ENCODE results near the gene FGF14.

Gene FGF14

DNA sequence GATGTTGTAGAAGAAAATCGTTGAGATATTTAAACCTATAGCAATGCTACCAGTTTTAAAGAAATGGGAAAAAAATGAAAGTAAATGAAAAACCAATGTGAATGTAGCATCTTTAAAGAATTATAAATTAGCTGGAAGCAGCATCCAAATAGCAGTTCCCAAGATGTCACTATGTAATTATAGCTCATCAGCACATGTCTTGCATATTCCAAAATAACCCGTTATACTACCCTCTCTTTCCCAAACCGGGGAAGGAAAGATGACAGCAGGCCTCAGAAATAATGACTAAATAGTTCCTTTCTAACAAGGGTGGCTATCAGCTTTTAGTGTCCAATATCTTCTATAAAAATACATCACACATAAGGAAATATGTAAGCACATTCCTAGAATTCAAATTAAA lies 140.5 kb downstream of the FGF14 start (continued):
- TF ChIP-seq, protein P1, sequence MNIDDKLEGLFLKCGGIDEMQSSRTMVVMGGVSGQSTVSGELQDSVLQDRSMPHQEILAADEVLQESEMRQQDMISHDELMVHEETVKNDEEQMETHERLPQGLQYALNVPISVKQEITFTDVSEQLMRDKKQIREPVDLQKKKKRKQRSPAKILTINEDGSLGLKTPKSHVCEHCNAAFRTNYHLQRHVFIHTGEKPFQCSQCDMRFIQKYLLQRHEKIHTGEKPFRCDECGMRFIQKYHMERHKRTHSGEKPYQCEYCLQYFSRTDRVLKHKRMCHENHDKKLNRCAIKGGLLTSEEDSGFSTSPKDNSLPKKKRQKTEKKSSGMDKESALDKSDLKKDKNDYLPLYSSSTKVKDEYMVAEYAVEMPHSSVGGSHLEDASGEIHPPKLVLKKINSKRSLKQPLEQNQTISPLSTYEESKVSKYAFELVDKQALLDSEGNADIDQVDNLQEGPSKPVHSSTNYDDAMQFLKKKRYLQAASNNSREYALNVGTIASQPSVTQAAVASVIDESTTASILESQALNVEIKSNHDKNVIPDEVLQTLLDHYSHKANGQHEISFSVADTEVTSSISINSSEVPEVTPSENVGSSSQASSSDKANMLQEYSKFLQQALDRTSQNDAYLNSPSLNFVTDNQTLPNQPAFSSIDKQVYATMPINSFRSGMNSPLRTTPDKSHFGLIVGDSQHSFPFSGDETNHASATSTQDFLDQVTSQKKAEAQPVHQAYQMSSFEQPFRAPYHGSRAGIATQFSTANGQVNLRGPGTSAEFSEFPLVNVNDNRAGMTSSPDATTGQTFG (tag by site-specific recombination; IDR thresholded peaks at IDR 0.05; ENCODE audit: borderline replicate concordance): no peak
- TF ChIP-seq OSR2 (tag by site-specific recombination; IDR thresholded peaks at IDR 0.05): no peak
- TF ChIP-seq ZNF335 (tag by site-specific recombination; conservative IDR thresholded peaks at IDR 0.05): no peak
- TF ChIP-seq ZNF658 (tag by site-specific recombination; IDR thresholded peaks at IDR 0.05): no peak
- TF ChIP-seq, protein P2, sequence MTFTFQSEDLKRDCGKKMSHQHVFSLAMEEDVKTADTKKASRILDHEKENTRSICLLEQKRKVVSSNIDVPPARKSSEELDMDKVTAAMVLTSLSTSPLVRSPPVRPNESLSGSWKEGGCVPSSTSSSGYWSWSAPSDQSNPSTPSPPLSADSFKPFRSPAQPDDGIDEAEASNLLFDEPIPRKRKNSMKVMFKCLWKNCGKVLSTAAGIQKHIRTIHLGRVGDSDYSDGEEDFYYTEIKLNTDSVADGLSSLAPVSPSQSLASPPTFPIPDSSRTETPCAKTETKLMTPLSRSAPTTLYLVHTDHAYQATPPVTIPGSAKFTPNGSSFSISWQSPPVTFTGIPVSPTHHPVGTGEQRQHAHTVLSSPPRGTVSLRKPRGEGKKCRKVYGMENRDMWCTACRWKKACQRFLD (tag by site-specific recombination; IDR thresholded peaks at IDR 0.05): no peak
- TF ChIP-seq OVOL3 (tag by site-specific recombination; IDR thresholded peaks at IDR 0.05): no peak
- no peak for TF ChIP-seq ZSCAN16 (tag by site-specific recombination; IDR thresholded peaks at IDR 0.05)
- TF ChIP-seq, protein P3, sequence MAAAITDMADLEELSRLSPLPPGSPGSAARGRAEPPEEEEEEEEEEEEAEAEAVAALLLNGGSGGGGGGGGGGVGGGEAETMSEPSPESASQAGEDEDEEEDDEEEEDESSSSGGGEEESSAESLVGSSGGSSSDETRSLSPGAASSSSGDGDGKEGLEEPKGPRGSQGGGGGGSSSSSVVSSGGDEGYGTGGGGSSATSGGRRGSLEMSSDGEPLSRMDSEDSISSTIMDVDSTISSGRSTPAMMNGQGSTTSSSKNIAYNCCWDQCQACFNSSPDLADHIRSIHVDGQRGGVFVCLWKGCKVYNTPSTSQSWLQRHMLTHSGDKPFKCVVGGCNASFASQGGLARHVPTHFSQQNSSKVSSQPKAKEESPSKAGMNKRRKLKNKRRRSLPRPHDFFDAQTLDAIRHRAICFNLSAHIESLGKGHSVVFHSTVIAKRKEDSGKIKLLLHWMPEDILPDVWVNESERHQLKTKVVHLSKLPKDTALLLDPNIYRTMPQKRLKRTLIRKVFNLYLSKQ (tag by site-specific recombination; IDR thresholded peaks at IDR 0.05; ENCODE audit: borderline replicate concordance): no peak
- no peak for TF ChIP-seq ZNF184 (tag by site-specific recombination; IDR thresholded peaks at IDR 0.05)
- TF ChIP-seq, protein P4, sequence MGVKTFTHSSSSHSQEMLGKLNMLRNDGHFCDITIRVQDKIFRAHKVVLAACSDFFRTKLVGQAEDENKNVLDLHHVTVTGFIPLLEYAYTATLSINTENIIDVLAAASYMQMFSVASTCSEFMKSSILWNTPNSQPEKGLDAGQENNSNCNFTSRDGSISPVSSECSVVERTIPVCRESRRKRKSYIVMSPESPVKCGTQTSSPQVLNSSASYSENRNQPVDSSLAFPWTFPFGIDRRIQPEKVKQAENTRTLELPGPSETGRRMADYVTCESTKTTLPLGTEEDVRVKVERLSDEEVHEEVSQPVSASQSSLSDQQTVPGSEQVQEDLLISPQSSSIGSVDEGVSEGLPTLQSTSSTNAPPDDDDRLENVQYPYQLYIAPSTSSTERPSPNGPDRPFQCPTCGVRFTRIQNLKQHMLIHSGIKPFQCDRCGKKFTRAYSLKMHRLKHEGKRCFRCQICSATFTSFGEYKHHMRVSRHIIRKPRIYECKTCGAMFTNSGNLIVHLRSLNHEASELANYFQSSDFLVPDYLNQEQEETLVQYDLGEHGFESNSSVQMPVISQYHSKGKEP (tag by site-specific recombination; IDR thresholded peaks at IDR 0.05): no peak
- no peak for TF ChIP-seq ZNF404 (tag by site-specific recombination; IDR thresholded peaks at IDR 0.05)

DNA sequence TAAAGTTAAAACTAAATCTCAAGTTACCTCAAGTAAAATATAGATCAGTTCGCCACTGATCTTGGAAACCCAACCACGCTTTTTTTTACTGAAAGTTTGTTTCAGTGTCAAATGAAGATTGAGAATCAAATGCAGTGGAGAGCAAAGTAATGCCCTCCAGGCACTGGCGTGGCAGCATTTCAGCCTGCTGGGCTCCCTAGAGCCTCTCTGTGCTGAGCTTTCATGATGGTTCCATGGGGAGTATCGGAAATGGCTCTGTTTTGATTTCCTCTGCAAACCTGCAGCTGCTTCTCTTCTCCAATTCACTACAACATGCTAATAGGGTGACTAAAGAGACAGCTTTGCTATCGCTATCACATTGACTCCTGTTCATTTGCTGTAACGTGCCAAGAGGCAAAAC lies 141.6 kb downstream of the FGF14 start:
- H3K27ac ChIP-seq (ENCODE audit: extremely low read depth, low read depth, low read length): no peak overlapping the region
- H3K36me3 ChIP-seq (ENCODE audit: control insufficient read depth in 2 of 2, insufficient read depth in 1 of 2, low read length in 2 of 2): no peaks in the 10 kb centered on the region
- TF ChIP-seq ZBTB20 (tag by site-specific recombination; IDR thresholded peaks at IDR 0.05): no peak
- TF ChIP-seq SP7 (tag by site-specific recombination; IDR thresholded peaks at IDR 0.05): no peak
- H3K4me1 ChIP-seq (ENCODE audit: control insufficient read depth, insufficient read depth, low read length): no peaks in the 10 kb centered on the region
- no peak overlapping the region for H3K4me3 ChIP-seq (ENCODE audit: low read depth, low read length)
- CTCF ChIA-PET: no interaction called here
- POLR2A ChIA-PET: no interaction called here
- H3K9me3 ChIP-seq (ENCODE audit: control insufficient read depth, insufficient read depth, low read depth, low read length): no peaks in the 10 kb centered on the region

DNA sequence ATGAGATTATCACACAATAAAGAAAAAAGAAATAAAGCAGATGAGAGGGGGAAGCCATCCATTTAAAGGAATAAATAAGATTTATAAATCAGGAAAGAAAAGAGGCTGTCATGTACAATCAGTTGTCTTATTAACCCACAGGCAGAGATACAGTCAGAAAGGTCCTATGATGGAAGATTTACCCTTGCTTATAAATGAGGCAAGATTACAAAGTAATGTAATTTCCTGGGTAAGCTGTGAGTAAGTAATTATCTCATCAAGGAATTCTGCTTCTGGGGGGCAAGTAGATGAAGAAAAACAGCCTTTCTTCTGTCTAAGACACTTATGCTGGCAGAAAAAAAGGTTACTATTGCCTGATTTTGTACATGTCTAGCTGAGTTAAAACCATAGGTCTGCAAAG lies 146.4 kb downstream of the FGF14 start:
- Histone ChIP-seq H3K36me3 (ENCODE audit: control insufficient read depth in 2 of 2, insufficient read depth in 1 of 2, low read length in 2 of 2) (no peaks in the 10 kb centered on the region), H3K9me3 (ENCODE audit: control insufficient read depth, insufficient read depth, low read depth, low read length) (no peaks in the 10 kb centered on the region), H3K4me1 (ENCODE audit: control insufficient read depth, insufficient read depth, low read length) (no peaks in the 10 kb centered on the region), H3K4me3 (ENCODE audit: low read depth, low read length) (no peak overlapping the region), H3K27ac (ENCODE audit: extremely low read depth, low read depth, low read length) (no peak overlapping the region)
- POLR2A ChIA-PET: no interaction called here
- CTCF ChIA-PET: no interaction called here
- TF ChIP-seq ZNF391 (tag by site-specific recombination; IDR thresholded peaks at IDR 0.05; ENCODE audit: borderline replicate concordance, low read depth) (no peak), ZFP3 (tag by site-specific recombination; IDR thresholded peaks at IDR 0.05; ENCODE audit: low read depth) (no peak), SP7 (tag by site-specific recombination; IDR thresholded peaks at IDR 0.05) (no peak), ZNF48 (tag by site-specific recombination; IDR thresholded peaks at IDR 0.05) (no peak), MZF1 (tag by site-specific recombination; IDR thresholded peaks at IDR 0.05; ENCODE audit: borderline replicate concordance) (no peak), GLI4 (tag by site-specific recombination; IDR thresholded peaks at IDR 0.05) (no peak), ZBTB48 (tag by site-specific recombination; IDR thresholded peaks at IDR 0.05) (no peak), ZNF544 (tag by site-specific recombination; IDR thresholded peaks at IDR 0.05) (no peak), ZNF366 (tag by site-specific recombination; conservative IDR thresholded peaks at IDR 0.05) (no peak), ZBTB20 (tag by site-specific recombination; IDR thresholded peaks at IDR 0.05) (no peak)
- TF ChIP-seq, protein P5, sequence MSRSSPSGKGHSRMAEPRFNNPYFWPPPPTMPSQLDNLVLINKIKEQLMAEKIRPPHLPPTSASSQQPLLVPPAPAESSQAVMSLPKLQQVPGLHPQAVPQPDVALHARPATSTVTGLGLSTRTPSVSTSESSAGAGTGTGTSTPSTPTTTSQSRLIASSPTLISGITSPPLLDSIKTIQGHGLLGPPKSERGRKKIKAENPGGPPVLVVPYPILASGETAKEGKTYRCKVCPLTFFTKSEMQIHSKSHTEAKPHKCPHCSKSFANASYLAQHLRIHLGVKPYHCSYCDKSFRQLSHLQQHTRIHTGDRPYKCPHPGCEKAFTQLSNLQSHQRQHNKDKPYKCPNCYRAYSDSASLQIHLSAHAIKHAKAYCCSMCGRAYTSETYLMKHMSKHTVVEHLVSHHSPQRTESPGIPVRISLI (tag by site-specific recombination; IDR thresholded peaks at IDR 0.05): no peak
